Measurements from ENCODE around the gene GDPD4. TPM values are rescaled to one million over a fixed set of nuclear protein-coding genes. Genes with fewer than 3 reads are reported as not detected.

The GDPD4 gene
- total RNA-seq, 2 experiments from 2014 or later: not detected

DNA sequence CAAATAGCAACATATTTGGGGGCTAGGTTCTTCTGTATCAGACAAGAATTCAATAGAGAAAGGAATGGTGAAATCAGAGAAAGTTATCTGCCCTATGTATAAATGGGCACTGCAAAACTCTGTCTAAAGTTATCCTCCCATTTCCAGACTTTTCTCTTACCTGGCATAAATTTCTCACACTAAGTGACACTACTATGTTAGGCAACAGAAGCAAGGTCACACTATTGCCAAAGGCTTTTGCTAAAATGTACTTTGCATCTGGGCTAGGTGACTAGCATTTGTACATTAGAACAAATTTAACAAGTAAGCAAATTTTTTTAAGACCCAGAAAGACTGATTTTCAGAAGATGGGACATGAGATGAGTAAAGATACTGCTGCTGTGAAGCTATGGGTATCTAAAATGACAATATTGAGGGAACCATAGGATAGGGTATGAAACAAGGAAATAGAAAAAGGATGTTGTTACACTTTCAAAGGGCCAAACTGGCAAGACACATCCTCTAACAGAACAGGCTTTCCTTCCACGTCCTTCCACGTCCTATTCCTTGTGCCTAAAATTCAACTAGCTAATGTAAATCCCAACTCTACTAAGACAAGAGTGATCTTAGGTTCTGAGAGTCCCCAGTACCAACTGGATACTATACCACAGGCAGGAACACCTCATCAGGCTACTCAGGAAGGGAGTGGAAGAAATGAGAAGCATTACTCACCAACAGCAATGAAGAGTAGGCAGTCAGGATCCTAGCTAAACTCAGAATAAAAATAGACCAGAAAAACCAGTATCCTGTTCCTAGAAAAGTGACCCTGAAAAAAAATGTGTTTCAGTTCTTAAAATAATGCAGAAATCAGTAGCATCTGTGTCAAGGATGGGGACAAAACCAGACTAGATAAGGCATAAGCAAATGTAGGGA is 22.6 kb downstream of the GDPD4 start:
- Mint-ChIP-seq H3K36me3 (ENCODE audit: low read depth) (no peaks in the 10 kb centered on the region), H3K4me3 (no peak overlapping the region), H3K27me3 (peaks cover 7% of the 10 kb centered on the region), H3K27ac (no peak overlapping the region), H3K4me1 (ENCODE audit: low read depth) (no peaks in the 10 kb centered on the region), H3K9me3 (peaks cover 2% of the 10 kb centered on the region)
- no peak for DNase-seq
- ChIA-PET CTCF (no interaction called here), POLR2A (no interaction called here)
- ATAC-seq: no peak
- TF ChIP-seq, protein P1, sequence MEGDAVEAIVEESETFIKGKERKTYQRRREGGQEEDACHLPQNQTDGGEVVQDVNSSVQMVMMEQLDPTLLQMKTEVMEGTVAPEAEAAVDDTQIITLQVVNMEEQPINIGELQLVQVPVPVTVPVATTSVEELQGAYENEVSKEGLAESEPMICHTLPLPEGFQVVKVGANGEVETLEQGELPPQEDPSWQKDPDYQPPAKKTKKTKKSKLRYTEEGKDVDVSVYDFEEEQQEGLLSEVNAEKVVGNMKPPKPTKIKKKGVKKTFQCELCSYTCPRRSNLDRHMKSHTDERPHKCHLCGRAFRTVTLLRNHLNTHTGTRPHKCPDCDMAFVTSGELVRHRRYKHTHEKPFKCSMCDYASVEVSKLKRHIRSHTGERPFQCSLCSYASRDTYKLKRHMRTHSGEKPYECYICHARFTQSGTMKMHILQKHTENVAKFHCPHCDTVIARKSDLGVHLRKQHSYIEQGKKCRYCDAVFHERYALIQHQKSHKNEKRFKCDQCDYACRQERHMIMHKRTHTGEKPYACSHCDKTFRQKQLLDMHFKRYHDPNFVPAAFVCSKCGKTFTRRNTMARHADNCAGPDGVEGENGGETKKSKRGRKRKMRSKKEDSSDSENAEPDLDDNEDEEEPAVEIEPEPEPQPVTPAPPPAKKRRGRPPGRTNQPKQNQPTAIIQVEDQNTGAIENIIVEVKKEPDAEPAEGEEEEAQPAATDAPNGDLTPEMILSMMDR (IDR thresholded peaks at IDR 0.05): no peak
- intact Hi-C loops (cut with micrococcal nuclease): no loop called here

DNA sequence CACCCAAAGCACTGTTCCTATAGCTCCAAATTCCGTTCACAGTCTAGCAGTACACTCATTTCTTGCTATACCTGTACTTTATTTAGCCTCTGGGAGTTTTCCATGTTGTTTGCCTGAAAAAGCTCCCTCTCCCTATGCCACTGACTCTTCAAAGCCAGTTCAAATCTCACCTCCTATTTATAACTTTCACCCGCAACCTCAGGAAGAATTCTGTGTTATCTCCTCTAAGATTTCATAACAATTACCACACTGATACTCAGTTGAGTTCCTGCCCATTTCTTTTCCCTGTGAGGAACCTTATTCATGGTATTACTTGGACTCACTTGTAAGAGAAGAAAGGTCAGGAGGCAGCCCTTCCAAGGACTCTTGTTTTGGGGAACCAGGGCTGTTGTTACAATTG is 25.2 kb downstream of the GDPD4 start:
- Mint-ChIP-seq H3K4me3 (no peak overlapping the region), H3K27me3 (peaks cover 2% of the 10 kb centered on the region), H3K4me1 (ENCODE audit: low read depth) (no peaks in the 10 kb centered on the region), H3K9me3 (peaks cover 2% of the 10 kb centered on the region), H3K27ac (no peak overlapping the region), H3K36me3 (ENCODE audit: low read depth) (no peaks in the 10 kb centered on the region)
- TF ChIP-seq, protein P1 (IDR thresholded peaks at IDR 0.05): no peak
- POLR2A ChIA-PET: no interaction called here
- intact Hi-C loops (cut with micrococcal nuclease): no loop called here
- DNase-seq: no peak
- CTCF ChIA-PET: interaction anchor here (1.6 kb wide), 1 partner anchor 149 kb away, joined by 3 read pairs; the partner anchor contains the start of gene MYO7A
- no peak for ATAC-seq

DNA sequence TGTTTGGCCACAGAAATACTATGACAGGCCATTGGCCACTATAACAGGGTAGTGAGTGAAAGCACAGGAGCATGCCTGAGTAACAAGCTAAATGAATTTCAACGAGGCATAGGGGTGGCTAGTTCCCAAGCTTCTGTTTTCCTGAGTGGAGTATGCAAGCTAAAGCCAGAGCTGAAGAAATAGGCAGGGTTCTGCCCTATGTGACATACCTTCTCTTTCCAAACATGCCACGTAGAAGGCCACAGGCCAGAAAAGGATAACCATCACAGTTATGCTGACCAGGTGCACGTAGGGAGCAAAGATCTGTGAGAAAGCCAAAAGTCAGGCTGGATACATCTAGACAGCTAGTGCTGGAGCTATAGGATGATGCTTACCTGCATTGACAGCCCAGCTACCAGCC is 30.6 kb downstream of the GDPD4 start:
- Mint-ChIP-seq H3K27me3 (peaks cover 3% of the 10 kb centered on the region), H3K4me1 (ENCODE audit: low read depth) (peaks cover 8% of the 10 kb centered on the region), H3K4me3 (no peak overlapping the region), H3K36me3 (ENCODE audit: low read depth) (no peaks in the 10 kb centered on the region), H3K27ac (no peak overlapping the region), H3K9me3 (no peaks in the 10 kb centered on the region)
- DNase-seq (no peak), ATAC-seq (no peak)
- intact Hi-C loops (cut with micrococcal nuclease): no loop called here
- ChIA-PET POLR2A (no interaction called here), CTCF (no interaction called here)
- TF ChIP-seq, protein P1 (IDR thresholded peaks at IDR 0.05): no peak

DNA sequence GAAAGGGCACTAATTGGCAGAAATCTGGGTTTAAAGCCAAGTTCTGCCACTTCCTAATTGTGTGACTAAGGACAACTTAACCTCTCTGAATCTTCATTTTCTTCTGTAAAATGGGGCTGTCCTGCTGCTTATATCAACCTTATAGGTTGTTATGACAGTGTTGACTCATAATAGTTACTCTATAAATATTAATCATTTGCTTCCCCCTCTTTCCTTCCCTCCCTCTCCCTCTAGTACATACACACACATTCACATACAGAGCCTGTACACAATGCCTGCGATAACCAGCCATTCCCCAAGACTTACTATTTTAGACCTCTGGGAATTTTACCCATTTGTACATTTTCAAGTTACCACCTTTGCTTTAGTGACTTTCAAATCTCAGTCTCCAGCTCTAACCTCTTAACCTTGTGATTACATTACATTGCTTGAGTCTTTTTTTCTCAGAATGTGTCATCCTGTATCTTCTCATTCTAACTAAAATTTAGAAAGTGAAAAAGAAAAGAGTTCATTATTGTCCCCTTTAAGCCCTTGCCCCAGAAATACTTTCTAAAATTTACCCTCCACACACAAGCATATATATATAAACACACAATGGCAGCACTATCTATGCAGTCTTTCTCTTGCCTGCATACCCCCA is 31.9 kb downstream of the GDPD4 start:
- POLR2A ChIA-PET: interaction anchor here (0.7 kb wide), 1 partner anchor 879 kb away, joined by 3 read pairs; no protein-coding TSS in a partner anchor
- H3K4me3 Mint-ChIP-seq: no peak overlapping the region
- H3K4me1 Mint-ChIP-seq (ENCODE audit: low read depth): peaks cover 8% of the 10 kb centered on the region
- intact Hi-C loops (cut with micrococcal nuclease): no loop called here
- H3K9me3 Mint-ChIP-seq: no peaks in the 10 kb centered on the region
- CTCF ChIA-PET: no interaction called here
- ATAC-seq (peak; percentile 74), DNase-seq (no peak)
- no peaks in the 10 kb centered on the region for H3K36me3 Mint-ChIP-seq (ENCODE audit: low read depth)
- TF ChIP-seq, protein P1 (IDR thresholded peaks at IDR 0.05): no peak
- no peak overlapping the region for H3K27ac Mint-ChIP-seq
- peaks cover 3% of the 10 kb centered on the region for H3K27me3 Mint-ChIP-seq

DNA sequence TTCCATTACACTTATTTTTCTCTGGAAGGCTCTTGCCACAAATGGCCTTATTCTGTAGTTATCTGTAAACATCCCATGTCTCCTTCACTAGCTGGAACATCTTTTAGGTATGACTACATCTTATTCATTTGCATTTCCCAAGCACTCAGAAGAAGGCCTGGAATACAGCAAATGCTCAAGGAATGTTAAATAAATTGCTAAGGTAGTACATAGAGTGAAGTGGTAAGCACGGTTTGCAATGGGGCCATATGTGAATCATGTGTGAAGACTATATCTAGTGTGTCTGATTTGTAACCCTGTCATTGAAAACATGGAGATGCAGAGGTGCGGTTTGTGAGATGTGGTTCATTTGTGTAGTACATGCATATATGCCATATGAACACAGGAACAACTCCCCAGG is 33.5 kb downstream of the GDPD4 start:
- ATAC-seq (no peak), DNase-seq (no peak)
- intact Hi-C loops (cut with micrococcal nuclease): no loop called here
- TF ChIP-seq, protein P1 (IDR thresholded peaks at IDR 0.05): no peak
- Mint-ChIP-seq H3K27ac (no peak overlapping the region), H3K27me3 (peaks cover 5% of the 10 kb centered on the region), H3K36me3 (ENCODE audit: low read depth) (no peaks in the 10 kb centered on the region), H3K4me1 (ENCODE audit: low read depth) (peaks cover 8% of the 10 kb centered on the region), H3K9me3 (peaks cover 3% of the 10 kb centered on the region), H3K4me3 (no peak overlapping the region)
- ChIA-PET CTCF (no interaction called here), POLR2A (no interaction called here)
